ENCODE data around the gene PRR23E.

PRR23E gene

GRCh38 chr3:127185268-127185667 lies 7.7 kb upstream of the PRR23E start:
- DNase-seq (ENCODE audit: low spot score): no peak

DNA sequence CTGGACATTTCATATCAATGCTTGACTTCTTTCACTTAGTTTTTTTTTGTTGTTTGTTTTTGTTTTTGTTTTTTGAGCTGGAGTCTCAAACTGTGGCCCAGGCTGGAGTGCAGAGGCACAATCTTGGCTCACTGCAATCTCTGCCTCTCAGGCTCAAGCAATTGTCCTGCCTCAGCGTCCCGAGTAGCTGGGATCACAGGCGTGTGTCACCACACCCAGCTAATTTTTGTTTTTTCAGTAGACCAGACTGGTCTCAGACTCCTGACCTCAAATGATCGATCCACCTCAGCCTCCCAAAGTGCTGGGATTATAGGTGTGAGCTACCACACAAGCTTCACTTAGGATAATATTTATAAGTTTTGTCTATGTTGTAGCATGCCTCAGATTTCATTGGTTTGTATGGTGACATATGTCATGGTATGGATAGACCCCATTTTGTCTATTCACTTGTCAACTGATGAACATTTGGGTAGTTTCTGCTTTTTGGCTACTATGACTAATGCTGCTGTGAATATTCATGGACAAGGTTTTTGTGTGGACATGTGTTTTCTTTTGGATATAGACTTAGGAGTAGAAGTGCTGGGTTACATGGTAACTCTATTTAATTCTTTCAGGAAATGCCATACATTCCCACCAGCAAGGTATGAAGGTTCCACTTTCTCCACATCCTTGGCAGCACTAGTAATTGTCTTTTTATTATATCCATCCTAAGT lies 6.8 kb upstream of the PRR23E start:
- no peak for DNase-seq (ENCODE audit: low spot score)

GRCh38 chr3:127187316-127187715 lies 5.6 kb upstream of the PRR23E start:
- DNase-seq (ENCODE audit: low spot score): no peak

DNA sequence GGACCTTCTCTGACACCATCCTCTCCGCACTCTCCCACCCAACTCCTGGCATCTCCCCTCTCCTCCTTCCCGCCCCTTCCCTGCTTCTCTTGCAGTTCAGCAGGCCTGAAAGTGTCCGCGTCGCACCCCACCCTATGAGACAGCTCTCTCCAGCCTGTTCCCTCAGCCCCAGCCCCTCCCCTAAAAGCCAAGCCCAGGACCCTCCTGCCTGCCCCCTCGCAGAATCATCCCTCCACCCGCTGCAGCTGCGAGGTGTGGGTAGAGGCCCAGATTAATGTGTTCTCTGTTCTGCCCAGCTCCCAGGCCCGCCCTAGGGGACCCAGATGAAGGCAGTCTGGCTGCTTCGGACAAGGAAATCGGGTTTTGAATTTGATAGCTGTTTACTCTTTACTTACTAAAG lies 410 bp downstream of the PRR23E start:
- no peak for DNase-seq (ENCODE audit: low spot score)

DNA sequence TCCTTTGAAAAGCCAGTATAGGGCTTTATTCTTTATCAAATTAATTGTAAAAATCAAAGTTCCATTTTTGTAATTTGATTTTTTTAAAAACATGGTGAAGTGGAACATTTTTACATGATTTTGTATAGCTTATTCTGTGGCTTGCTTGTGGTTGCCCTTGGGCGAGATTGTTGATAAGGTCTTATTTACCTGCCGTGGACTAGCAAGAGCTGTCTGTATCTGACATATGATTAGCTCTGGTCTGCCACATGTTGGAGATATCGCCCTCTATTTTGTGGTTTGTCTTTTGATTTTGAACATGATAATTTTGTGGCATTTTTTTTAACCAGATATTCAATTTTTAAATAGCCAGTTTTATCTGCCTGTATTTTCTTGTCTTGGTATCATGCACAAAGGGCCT lies 844 bp downstream of the PRR23E start:
- no peak for DNase-seq (ENCODE audit: low spot score)

- no peak for DNase-seq (ENCODE audit: low spot score)
Observed at GRCh38 chr3:127194601-127195187, 1.8 kb downstream of the PRR23E start.

DNA sequence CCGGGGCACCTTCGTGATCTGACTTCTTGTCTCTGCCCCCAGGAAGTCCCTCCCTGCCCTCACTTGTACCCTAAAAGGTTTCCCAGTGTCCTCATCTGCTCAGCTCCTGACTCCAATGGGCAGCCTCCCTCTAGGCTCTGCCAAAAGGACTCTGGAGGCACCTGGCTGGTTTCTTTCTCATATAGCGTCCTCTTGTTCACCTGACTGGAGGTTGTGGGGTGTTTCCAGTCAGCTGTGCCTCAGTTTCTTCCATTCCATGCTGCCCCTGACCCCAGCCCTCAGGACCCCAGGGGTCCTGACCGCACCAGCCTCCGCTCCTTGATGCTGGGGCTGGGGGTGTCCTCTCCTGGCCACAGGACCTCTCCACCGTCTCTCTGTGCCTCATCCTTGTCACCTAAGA lies 2.5 kb downstream of the PRR23E start:
- no peak for DNase-seq (ENCODE audit: low spot score)

DNA sequence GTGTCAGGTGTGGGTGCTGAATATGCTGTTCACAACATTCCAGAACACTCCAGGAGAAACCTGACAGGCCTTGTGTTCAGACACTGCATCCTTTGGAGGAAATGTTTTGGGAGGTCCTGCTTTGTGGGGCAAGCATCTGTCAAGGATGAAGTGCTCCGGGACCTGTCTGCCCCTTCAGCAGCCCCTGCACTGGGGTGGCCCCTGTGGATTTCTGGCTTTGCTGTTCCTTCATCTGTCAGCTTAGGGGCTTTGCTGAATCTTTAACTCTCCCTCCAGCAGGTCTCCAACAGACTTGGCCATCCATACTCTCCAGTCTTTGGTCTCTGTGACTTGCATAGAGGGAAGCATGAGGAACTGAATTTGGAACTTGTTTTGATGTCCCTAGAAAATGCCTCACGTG lies 3.1 kb downstream of the PRR23E start:
- DNase-seq (ENCODE audit: low spot score): no peak

- DNase-seq (ENCODE audit: low spot score): no peak
Observed at GRCh38 chr3:127196466-127197299, 3.8 kb downstream of the PRR23E start.

DNA sequence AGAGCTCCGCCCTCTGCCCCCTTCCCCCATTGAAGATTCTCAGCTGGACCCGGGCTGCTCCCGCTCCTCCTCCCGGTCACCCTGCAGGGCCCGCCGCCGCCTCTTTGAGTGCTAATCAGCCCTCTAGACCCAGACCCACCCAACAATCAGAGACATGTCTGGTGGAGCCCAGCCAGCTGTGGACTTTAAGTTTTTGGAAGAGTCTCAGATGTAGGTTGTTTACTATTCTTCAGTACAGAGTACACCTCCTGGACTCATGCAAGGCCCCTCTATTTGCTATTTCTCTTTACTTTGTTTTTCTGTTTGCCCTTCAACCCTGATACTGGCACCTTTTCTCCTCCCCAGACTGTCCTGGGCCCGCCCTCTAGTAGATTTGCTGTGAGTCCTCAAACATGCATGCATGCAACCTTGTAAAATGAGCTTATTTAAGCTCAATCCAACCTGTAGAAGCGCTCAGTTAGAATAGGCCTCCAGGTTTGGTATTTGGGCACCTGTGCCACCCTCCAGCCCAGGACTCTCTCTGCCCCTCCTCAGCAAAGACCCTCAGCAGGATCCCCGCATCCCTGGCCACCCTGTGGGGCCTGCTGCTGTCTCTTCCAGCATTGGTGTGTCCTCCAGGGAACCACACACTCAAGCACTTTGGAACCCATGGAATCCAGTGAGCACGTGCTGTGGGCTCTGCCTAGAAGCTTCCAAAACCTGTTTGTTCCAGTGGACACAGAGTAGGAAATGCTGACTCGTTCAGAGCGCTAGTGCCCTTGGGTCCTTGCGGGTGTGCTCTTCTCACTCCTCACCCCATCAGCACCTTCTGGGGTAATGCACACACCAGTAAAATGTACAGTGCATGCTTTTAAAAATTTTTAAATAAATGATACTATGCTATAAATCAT lies 4.6 kb downstream of the PRR23E start:
- DNase-seq (ENCODE audit: low spot score): no peak

DNA sequence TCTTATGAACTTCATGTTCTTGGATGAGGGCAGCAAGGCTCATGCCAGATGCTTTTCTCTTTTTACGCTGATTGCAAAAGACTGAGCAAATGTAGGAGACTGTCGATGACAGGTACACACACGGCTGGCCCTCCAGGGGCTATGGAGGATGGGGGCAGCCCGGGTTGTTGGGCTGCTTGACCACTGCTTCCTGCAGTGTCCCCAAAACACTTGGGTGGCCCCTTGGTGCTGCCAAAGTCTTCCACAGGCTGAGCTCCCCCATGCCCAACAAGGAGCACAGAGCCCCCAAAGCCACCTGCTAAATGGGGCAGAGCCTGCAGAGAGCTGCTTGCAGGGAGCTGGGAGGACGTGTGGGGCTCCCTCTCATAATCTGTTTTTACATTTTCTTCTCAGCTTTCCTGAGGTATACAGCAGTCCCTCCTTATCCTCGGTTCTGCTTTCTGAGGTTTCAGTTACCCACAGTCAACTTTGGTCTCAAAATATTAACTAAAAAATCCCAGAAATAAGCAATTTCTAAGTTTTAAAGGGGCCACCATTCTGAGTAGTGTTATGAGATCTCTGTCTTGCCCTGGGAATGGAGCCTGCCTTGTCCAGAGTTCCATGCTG lies 7.3 kb downstream of the PRR23E start:
- no peak for DNase-seq (ENCODE audit: low spot score)

DNA sequence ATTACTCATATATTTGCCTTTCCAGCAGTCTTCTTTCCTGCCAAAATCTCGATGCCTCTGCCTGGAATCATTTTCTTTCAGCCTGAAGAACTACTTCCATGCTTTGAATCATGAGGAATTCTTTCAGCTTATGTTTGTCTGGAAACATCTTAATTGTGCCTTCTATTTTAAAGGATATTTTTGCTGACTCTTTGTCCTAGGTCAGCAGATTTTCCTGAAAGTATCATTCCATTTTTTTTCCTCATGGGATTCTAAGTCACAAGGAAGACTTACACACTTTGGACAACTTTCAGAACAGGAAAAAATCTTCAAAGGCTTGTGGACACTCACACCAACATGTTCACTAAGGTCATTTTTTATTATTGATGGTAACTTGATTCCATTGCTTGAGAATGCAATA lies 10.1 kb downstream of the PRR23E start:
- no peak for DNase-seq (ENCODE audit: low spot score)

- no peak for DNase-seq (ENCODE audit: low spot score)
Observed at GRCh38 chr3:127204841-127205582, 12.1 kb downstream of the PRR23E start.

DNA sequence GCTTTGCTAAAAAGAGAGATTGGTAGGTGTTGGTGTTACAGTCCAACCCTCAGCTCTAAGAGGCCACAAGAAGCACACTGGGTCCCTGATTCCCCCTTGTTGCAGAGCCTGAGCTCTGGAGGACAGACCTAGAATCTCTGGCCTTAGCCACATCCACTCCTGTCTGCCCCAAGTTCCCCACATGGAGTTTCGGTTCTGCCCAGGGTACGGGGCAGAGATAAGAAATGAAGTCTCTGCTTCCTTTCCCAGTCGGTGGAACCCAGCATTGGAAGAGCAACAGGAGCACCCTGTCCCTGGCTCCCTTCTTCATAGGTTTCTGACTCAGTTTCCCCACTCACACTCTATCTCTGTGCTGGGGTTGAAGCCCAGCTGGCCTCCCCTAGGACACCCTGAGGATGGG lies 13.2 kb downstream of the PRR23E start:
- no peak for DNase-seq (ENCODE audit: low spot score)

DNA sequence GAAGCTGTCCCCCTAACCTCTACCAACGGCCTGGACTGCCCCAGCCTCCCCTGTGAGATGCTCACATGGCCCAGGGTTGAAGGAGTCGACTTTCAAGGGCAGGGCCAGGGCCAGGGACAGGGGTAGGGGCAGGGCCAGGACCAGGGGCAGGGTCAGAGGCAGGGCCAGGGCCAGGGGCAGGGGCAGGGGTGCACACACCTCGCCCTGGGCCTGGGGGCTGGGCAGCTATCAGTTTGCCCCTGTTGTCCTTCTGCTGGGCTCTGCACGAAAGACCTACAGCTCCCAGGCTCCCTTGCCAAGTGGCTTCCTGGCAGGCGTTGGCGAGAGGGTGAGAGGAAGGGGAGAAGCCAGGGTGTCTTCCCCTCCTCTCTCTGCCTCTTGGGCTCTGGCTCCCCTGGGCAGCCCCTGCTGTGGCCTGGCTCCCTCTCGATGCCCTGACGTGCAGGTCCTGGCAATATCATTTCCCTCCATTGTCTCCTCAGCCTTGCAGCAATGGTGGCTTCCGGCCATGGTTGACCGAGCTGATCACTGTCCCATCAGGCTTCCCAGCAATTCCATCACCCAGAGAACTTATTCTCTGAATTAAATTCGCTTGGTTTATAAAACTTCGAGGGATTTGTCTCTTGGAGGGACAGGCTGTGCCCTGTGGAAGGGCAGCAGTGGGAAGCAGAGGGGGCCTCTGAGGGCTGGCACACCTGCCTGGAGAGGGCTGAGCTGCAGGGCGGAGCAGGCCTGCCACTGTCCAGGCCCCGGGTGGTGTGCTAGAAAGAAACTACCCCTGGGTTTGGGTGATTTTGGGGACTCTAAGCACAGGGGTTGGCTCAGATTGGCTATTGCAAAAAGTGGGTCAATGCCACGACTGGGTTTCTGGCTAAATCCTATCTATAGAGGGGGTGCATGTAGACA lies 13.9 kb downstream of the PRR23E start:
- DNase-seq (ENCODE audit: low spot score): no peak

DNA sequence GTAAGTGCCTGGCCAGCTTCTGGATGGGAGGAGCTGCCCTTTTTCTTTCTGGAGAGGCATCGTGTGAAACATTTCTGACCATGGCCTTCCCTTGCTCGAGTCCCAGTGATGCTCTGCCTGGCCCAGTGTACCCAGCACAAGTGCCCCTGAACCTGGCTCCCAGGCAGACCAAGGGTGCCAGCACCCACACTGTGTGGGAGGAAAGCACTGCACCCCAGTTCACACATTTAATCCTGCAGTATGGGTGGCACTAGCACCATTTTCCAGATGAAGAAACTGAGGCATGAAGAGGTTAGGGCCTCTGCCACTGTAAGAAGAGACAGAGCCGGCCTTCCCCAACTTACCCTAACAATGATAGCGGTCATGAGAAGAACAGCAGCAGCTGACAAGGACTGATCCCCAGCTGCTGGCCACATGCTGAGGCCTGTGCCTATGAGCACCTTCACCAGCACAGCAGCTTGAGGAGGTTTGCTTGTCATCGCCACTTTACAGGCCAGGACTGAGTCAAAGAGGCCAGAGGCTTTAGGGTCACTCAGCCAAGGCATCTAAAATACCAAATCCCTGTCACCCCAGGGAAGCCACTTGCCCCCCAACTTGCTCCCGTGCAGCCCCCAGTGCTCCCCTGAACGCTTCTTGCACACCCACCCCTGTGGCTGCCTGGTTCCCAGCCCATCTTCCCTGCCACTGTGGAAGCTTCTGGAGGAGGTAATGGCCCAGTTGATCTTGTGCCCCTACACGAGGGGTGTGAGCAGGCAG lies 15.0 kb downstream of the PRR23E start:
- DNase-seq (ENCODE audit: low spot score): no peak

- DNase-seq (ENCODE audit: low spot score): no peak
Observed at GRCh38 chr3:127208483-127209100, 15.7 kb downstream of the PRR23E start.

- DNase-seq (ENCODE audit: low spot score): no peak
Observed at GRCh38 chr3:127209155-127209839, 16.4 kb downstream of the PRR23E start.
